Stimulated activated CD8-positive, alpha-beta memory T cell treated with anti-CD3 and anti-CD28 coated beads, Interleukin-12 subunit alpha, Interleukin-12 subunit beta, amount 100 ng/mL, for 1 hour (primary cell): ENCODE data around the gene MBNL2.

Source experiments
- DNase-seq: peaks from one replicate; pipeline ENCODE4 v3.0.0-alpha.2; 2020; ENCODE audit warnings: low read depth

The MBNL2 gene

DNA sequence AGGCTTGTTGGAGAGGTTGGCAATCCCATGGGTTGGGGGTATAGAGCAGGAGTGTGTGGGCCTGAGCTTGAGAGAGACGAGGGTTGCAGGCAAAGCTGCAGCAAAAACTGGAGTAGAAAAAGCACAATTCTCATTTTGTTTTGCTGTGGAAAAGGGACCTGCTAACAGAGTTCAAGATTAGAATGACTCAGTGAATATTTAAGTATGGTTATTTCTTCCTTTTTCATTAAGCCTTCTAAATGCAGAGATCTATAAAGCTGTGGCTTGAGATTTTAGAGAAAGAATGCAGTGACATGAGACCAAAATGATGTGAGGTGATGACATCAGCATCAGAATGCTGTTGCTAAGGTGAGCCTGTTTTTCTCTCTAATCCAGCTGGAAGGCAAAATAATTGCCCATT is 10.8 kb upstream of the MBNL2 start:
- DNase-seq, result no peak

DNA sequence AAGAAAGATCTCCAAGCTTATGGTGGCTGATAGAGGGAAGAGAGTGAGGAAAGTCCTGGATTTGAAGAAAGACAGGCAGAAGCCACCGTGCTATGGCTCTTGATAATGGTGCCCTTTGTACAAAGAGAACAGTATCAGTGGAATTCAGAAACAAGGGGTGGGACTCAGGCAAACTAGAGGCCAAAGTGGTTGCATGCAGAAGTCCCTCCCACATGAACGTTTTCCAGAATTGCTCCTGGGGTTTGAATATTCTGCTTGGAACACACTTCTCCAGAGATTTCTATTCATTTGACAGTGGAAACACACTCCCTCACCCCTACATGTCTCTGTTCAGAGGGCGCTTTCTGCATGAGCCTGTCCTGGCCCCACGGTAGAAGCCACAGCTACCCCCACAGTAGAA is 10.1 kb upstream of the MBNL2 start:
- DNase-seq, result no peak

DNA sequence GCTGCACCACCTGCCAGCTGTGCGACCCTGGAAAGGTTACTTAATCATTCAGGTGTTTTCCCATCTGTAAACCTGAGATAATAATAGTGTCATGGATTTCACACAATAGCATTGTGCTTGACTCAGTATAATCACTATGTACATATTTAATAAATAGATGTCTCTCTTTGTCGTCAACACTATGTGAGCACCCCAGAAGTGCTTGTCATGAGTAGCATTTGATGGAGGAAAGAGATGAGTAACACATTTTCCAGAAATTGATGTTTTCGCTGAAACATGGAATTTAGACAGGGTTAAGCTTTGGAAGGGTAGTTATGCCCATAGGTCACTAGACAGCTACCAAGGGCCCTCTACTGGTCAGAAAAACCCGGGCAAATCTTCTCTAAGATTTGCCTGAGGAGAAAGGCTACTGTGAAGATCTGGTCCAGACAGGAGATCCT is 9.5 kb upstream of the MBNL2 start:
- DNase-seq, result no peak

DNA sequence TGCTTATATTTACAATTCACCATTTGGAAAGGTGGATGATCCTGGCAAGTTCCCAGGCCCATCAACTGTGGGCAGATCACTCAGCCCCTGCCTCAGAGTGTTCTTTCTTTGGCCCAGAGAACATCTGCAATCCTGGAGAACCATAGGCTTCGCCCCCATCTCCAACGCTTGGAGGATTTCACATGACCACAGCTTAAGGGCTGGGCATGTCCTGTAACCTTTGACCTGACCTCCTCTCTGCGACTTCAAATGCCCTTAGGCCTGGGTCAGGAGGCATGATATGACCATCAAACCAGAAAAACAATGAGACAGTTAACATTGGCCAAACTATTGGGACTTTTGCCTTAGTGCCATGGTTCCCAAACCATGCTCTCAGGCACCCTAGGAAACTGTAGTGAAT is 7.2 kb upstream of the MBNL2 start:
- no peak for DNase-seq

DNA sequence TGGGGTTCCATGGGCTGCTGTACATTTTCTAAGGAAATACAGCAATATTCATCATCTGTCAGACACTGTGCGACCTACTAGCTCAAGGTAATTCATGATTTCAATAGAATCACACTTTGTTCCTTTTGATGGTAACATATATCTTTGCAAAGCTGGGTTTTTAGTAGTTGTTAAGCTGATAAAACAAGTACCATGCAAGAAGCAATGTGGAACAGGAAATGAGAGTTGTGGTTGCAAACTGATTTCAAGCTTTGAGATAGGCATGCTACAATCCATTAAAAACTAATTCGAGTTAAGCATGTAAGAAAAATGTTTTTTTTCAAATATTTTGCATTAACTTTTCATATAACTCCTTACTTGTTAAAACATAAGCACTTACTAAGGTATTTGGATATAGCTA is 6.8 kb upstream of the MBNL2 start:
- no peak for DNase-seq

DNA sequence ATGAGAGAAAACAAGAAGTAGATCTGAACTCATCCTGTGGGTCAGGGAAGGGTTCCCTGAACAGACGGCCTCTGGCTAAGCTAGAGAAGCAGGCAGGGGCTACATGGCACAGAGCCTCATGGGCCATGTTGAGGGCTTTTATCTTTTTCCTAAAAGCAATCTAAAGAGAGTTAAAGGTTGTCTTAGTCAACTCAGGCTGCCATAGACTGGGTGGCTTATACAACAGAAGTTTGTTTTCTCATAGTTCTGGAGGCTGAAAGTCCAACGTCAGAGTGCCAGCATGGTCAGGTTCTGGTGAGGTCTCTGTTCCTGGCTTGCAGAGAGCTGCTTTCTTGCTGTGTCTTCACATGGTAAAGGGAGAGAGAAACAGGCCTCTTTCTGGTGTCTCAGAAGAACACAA is 2.9 kb upstream of the MBNL2 start:
- DNase-seq, result no peak

DNA sequence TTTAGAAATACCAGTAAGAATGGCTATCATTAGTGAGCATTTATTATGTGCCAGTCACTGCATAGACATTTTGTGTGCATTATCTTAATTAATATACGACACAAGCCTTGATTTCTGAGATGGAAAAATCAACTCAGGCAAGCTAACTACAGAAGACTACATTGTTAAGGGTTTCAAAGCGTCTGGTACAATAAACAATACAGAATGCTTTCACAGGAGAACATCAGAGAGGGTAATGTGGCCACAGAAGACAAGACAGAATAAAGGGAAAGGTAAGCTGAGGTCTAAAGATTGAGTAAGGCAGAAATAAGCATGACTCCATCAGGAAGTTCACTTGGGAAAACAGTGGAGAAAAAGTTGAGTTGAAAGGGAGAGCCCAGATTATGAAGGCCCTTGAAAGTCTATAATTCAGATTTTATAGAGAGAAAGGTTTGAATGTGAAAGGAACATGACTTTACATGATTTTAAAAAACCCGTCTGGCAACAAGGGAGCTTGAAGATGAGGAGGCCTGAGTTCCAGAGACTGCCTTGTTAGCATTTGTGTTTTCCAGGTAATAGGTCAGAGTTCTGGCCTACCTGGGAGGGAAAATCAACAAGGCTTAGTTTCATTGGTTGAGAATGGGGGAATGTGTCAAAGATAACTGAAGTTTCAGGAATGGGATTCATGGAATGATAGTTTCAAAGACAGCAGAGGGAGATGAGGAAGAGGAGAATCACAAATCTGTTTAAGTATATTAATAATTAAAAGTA is 1.8 kb upstream of the MBNL2 start:
- DNase-seq, result no peak

DNA sequence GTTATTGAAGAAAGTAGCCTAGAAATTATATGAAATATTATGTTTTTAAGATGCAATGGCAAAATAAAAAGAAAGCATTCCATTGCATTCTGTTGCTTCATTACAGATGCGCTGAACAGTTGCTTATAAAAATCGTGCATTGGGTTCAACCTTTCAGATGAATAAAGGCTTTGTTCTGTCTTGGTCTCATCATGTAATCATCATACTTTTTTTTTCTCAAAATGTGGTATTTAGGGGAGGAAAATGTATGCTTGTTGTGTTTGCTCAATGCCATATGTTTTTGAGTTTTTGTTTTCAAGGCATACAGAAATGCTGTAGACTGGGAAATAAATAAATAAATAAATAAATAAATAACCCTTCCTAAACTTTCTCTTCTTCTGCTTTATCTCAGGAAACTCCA is 1.1 kb upstream of the MBNL2 start:
- DNase-seq, result no peak

DNA sequence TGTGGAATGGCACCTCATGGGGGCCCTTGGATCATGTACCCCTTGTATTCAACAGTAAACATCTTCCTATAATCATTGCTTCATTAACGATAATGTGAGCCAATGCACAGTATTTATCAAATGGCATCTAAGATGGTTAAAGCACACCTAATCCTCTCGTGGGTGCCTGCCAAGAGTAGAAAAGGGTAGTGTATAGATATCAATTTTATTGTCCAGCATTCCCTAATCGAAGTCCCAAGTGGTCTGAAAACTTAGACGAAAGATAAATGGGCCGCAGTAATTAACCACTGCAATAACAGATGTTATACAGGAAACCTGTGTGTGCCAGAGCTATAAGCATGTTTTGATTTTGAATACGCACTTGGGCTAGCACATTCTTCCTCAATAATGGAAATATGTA is 667 bp upstream of the MBNL2 start:
- DNase-seq, result no peak

DNA sequence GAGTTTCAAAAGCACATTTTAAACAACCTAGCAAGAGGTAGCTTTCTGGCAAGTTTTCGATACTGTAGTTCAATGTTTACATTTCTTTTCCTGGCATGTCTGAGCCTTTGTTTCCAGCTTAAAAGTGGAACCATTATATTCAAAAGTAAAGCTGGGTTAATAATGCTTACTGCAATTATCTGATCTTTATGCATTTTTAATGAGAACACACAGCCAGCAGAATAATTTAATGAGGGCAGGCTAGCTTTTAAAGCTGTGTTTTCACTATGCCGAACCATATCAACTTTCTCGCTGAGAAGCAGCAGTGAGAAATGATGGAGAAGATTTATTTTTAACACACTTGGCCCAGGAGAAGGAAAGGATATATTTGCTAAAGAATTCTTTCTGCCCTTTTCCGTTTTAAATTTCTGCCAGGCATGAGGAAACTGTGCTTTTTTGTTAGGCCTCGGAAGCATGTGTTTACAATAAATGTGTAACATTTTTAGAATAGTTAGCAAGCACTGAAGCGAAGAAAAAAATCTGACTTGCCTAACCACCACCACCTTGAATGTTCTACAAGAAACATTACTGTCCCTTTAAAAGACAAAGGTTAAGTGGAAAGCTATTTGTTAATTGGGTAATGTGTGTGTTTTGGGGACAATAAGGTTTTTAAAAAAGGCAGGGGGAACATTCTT is 1.0 kb downstream of the MBNL2 start:
- no peak for DNase-seq

DNA sequence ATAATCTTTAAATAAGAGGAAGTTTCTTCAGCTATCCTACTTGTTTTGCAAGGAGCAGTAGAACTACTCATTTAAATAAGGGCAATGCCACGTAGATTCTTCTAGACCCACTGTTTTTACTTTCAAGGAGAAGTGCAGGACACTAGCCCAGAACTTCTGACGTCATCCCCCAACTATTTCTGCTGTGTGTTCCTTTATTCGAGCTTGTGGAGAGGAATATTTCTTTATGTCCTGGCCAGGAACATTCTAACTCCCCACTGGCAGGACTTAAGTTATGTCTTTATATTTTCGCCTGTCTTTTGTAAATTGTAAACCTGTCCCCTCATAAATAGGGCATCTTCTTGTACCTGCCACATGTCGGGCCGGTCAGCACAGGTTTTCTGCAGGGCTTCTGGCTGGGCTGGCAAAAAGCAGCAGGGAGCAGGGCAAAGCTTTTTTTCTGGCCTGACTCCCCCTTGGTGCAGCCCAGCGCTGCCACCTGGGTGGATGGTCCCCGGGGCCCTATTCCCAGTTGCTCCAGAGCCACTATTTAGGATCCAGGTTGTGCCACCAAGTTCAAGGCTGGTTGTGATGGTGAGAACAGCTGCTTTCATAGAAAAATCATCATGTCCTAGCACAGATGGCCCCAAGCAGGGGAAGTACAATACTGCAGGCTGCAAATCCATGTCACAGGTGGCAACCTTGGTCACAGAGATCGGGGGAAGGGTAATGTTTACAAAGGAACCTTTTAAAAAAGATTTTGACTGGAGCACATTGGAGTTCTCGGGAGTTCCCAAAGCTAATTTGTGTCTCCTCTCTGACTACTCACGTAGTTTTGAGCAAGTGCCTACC is 1.8 kb downstream of the MBNL2 start:
- DNase-seq, result no peak

DNA sequence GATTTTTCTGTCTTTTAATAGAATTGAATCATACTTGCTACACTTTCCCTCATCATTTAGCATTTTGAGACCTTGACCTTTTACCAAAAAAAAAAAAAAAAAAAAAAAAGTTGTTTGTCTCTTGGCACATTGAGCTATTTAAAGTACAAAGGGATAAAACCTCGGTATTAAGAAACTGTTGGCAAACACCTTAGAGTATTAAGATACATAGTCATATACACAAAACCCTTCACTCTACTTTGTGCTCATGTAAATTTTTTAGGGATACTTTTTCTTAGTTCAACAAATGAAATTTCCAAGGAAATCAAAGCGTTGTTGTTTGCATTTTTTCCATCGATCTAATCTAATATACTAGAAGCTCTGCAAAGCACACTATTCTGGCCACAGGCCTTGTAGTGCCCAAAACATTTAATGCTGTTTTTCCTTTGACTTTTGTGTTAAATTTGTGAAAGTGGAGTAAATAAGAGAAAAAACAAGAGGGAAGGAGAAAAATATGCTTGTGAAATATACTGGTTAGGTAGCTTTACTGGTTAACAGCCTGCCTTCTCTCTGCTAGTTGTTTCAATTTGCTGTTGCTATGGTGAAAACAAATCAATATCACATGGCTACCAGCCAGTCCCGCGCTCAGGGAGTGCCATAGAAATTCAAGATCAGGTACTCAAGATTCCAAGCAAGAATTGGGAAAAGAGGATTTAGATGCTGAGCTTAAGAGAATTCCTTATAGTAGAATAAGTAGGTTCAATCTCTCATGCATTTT is 2.6 kb downstream of the MBNL2 start:
- no peak for DNase-seq

DNA sequence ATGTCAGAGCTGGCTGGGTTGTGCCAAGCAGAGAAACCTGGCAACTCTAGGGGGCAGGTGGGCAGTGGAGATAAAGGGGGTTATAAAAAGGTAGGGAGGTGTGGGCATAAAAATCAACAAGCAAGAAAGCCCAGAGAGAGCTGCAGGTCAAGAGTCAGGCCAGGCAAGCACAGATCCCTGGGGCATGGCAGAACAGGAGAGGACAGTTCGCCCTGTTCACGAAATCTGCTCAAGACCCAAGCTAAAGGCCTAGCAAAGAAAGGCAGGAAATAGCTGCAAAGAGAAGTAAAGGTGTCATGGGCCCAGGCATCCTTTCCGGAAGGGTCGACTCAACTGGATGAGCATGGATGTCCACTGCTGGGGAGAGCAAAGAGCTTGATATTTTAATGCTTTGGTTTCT is 3.4 kb downstream of the MBNL2 start:
- DNase-seq, result no peak

DNA sequence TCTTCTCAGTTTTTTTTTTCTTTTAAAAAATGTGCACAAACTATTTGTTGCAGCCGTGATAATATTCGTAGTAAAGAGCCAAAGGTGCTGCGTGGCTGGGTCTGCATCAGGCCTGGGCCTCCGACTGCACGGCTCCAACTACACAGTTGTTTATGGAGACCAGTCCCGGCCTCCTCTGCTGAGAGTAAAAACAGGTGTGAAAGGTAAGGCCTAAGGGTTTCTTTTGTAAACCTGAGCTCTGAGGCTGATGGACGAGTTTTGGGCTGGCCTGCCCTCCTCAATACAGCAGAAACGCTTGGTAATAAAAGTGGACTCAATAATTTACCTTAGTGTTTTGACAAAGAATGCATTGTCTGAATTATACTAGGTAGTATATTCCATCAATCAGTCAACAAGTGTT is 3.9 kb downstream of the MBNL2 start:
- no peak for DNase-seq

DNA sequence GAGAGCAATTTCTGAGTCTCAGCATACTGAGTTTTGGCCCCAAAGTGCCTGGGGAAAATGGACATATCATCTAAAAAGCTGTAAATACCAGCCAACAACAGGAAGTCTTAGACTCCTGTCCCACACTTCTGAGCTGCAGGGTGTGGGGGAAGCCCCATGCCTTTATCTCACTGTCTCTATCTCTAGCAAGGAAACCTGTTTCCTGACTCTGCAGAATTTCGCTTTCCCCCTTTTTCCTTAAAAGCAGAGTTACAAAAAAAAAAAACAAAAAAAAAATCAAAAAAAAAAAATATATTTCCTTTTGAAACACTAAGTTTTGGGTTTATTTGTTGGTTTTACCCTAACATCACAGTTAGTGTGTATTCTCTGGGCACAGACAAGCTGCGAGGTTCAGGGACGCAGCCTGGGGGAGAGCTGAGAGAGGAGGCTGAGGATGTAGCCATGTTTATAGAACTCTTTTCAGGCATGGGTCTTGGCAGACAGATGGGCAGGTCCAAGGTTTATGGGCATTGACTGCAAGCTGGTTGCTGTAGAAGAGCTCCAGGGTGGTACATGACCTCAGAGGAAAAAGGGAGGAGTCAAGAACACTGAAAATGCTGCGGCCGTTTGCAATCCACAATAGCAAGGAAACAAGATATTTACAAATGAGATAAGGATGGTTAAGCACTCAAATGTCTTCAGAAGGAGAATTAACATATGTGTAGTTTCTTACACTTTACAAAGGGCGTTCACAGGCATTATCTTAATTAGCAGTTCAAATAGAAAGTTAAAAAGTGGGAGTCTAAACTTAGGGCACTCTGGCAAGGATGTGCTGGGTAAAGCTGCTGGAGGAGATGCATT is 4.9 kb downstream of the MBNL2 start:
- DNase-seq, result no peak

DNA sequence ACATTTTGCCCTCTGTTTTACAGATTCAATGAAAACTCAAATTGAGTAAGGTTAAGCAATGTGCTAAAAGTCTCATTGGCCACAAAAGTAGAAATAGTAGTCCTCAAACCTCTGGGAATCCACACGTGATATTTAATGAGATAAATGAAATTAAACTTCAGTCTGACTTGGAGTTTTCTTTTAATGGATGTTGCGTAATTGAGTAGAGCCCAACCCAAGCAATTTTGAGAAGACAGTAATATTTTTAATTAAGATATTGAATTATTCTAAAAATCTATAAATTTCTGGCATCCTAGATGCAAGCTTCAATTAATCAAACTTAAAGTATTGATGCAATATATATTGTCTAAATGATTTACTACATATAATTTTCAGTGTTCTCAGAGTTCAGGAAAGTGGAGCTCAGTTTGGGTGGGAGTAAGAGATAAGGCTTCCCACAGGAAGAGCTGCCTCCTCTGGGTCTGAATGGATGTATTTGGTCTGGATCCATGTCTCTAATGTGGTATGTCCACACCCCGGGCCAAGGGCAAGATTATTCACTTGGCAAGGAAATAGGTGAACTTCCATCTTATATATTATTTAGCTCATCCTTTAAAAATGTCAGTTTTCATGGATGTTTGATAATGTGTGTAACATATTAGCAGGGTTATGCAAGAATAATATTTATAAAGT is 6.9 kb downstream of the MBNL2 start:
- DNase-seq, result no peak

DNA sequence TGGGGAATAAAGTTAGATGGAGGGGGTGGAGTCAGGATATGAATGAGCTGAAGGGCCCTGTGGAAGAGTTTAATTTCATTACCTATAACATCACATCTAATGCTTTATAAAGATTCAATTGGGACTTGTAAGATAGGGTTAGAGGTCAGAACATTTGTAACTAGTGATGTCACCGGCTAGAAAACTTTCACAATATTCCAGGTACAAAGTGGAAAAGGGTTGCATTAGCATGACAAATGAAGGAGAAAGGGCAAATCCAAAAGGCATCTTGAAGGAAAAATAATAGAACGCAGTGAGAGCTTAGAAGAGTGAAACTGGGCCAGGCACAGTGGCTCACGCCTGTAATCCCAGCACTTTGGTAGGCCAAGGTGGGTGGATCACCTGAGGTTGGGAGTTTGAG is 7.6 kb downstream of the MBNL2 start:
- no peak for DNase-seq

DNA sequence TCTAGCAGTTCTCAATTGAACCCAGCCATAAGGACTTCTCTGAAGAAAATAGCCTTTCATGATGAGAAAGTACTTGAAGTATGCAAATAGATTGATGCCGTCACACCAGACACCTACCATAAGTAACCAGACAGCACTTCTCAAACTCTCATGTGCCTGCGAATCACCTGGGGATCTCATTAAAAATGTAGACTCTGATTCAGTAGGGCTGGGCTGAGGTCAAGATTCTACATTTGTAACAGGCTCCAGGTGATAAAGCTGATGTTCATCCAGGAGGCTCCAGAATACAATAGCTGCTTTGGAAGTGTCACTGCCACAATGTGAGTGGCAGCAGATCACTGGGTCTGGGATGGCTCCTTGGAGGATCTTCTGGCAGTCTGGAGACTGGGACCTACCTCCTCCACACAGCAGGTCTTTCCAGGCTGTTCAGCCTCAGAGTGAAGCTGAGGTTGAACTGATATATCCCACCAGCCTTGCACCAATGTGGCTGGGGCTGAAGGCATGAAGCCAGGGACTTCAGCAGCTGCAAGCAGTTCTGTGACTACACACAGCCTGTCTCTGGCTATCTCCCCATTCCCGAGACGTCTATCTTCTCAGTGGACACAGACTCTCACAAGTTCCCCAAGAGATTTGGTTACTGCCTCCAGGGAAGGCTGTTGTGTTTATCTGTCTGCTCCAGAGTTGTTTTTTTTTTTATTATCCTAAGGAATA is 9.1 kb downstream of the MBNL2 start:
- DNase-seq, result no peak

DNA sequence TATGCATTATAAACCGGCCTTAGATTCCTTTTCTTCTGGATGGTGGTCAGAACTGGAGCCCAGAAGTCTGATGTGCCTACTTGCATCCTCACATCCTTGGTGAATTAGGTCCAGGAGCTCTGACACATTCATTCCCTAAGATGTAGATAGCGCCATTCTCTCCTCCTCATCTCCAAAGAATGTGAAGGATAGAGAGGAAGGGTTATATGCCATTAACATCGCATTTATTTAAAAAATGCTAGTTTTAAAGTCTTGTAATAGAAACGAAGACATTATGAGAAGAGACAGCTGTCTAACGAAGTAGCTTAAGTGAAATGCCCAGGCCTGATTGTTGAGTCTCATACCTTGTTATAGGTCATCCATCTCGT is 9.7 kb downstream of the MBNL2 start:
- DNase-seq, result no peak

DNA sequence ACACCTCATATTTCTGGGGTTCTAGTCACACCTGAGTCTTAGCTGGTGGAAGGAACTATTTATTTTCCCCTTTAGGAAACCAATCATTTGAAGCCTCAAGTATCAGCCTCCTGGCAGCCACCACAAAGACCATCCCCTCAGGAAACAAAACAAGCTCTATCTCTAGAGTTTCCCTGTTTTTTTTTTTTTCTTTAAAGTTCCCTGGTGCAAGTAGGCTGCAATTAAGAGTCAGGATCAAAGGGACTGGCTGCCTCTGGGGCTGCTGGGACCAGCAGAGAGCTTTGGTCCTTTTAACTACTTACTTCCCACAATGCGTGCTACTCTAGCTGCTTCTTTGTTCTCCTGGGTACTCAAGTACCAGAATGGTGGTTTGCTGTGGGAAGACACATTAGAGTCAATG is 11.4 kb downstream of the MBNL2 start:
- no peak for DNase-seq
